Cerebellar cortex (tissue), 1 donor: Measurements from ENCODE around the gene MINDY2.
"Not testable (repeated sequence)": the region's sequence is repeated elsewhere in the genome, so short reads cannot be mapped to it uniquely, and the experiment has no call there.

Experiments used
- DNase-seq: peaks from one replicate; pipeline ENCODE4 v3.0.0-alpha.2; 2015; ENCODE audit warnings: low spot score

MINDY2 gene

GRCh38 chr15:58883926-58884325 is 112.8 kb downstream of the MINDY2 start:
- not testable (repeated sequence) for DNase-seq

- no peak for DNase-seq
Observed at GRCh38 chr15:58886921-58887320, 115.8 kb downstream of the MINDY2 start.

- DNase-seq: no peak
Observed at GRCh38 chr15:58889363-58889762, 118.3 kb downstream of the MINDY2 start.

- DNase-seq: no peak
Observed at GRCh38 chr15:58898150-58898680, 127.1 kb downstream of the MINDY2 start.

- DNase-seq: no peak
Observed at GRCh38 chr15:58900631-58901030, 129.5 kb downstream of the MINDY2 start.

GRCh38 chr15:58908550-58909309 is 137.6 kb downstream of the MINDY2 start:
- no peak for DNase-seq

- no peak for DNase-seq
Observed at GRCh38 chr15:58909616-58910015, 138.5 kb downstream of the MINDY2 start.

GRCh38 chr15:58910456-58910855 is 139.4 kb downstream of the MINDY2 start:
- DNase-seq: no peak
